Osteoblast (primary cell): Measurements from ENCODE around the gene TMCC1. TPM values are rescaled to one million over a fixed set of nuclear protein-coding genes. Genes with fewer than 3 reads are reported as not detected.
A peak's percentile ranks its signal among the peaks of the same experiment; 100 is the strongest.

Experiments used
- DNase-seq: peaks from one replicate; pipeline ENCODE4 v3.0.0; 2011; ENCODE audit warnings: low spot score, mixed read lengths; ENCODE audit not compliant: insufficient read length; ENCODE audit errors: missing footprints
- H2AFZ ChIP-seq: 2 replicates; pipeline ENCODE4 v1.6.0; 2011; ENCODE audit warnings: mild to moderate bottlenecking, low read length
- H3K27ac ChIP-seq: 2 replicates; pipeline ENCODE4 v1.5.1; 2011; ENCODE audit warnings: mild to moderate bottlenecking, low read depth, low read length, moderate library complexity
- H3K27me3 ChIP-seq: 2 replicates; pipeline ENCODE4 v1.6.0; 2012; ENCODE audit warnings: mild to moderate bottlenecking, control low read depth, inconsistent platforms, low read length, moderate library complexity; ENCODE audit not compliant: insufficient read depth
- H3K36me3 ChIP-seq: 2 replicates; pipeline ENCODE4 v1.5.1; 2011; ENCODE audit warnings: mild to moderate bottlenecking, low read length, control low read depth, moderate library complexity; ENCODE audit not compliant: insufficient read depth
- H3K4me1 ChIP-seq: 2 replicates; pipeline ENCODE4 v1.5.1; 2011; ENCODE audit warnings: mild to moderate bottlenecking, low read length, control low read depth, moderate library complexity; ENCODE audit not compliant: insufficient read depth
- H3K4me2 ChIP-seq: 2 replicates; pipeline ENCODE4 v1.6.0; 2011; ENCODE audit warnings: mild to moderate bottlenecking, low read length; ENCODE audit not compliant: insufficient read depth
- H3K4me3 ChIP-seq: fragments of 200-600 bp; sonication (generic); 3 replicates; pipeline ENCODE4 v1.5.1; 2012; ENCODE audit warnings: mild to moderate bottlenecking, low read length, inconsistent platforms; ENCODE audit not compliant: insufficient read depth
- H3K79me2 ChIP-seq: 2 replicates; pipeline ENCODE4 v1.6.0; 2012; ENCODE audit warnings: mild to moderate bottlenecking, low read length, control low read depth, inconsistent platforms; ENCODE audit not compliant: insufficient read depth
- H3K9me3 ChIP-seq: 2 replicates; pipeline ENCODE4 v1.5.1; 2011; ENCODE audit warnings: low read depth, low read length, control low read depth
- H4K20me1 ChIP-seq: 2 replicates; pipeline ENCODE4 v1.6.0; 2012; ENCODE audit warnings: mild to moderate bottlenecking, low read length, control low read depth; ENCODE audit not compliant: insufficient read depth
- CTCF ChIP-seq: IDR thresholded peaks from 2 replicates; pipeline ENCODE4 v1.5.1; 2011; ENCODE audit warnings: mild to moderate bottlenecking, low read depth, low read length, moderate library complexity; ENCODE audit errors: extremely low read depth
- total RNA-seq: library from RNA; depleted of rRNA; stranded (reverse); fragments of >200 nt; gene quantifications from 2 replicates; pipeline ENCODE4 v1.2.3, GENCODE V29; 2012

TMCC1 gene
- total RNA-seq, 1 donor = 17.4 TPM

- peaks cover 32% of the 10 kb centered on the region for H3K79me2 ChIP-seq
- peak overlapping the region; percentile 98 for H3K4me2 ChIP-seq
- peak; percentile 81 for DNase-seq
- no peaks in the 10 kb centered on the region for H3K36me3 ChIP-seq
- peak overlapping the region; percentile 92 for H2AFZ ChIP-seq
- peak overlapping the region; percentile 68 for H3K27ac ChIP-seq
- peak overlapping the region; percentile 91 for H3K4me3 ChIP-seq
- peaks cover 22% of the 10 kb centered on the region for H3K4me1 ChIP-seq
- no peaks in the 10 kb centered on the region for H3K27me3 ChIP-seq
- no peak for TF ChIP-seq CTCF
- no peaks in the 10 kb centered on the region for H3K9me3 ChIP-seq
- H4K20me1 ChIP-seq = peaks cover 32% of the 10 kb centered on the region
Measured at GRCh38 chr3:129892857-129893580, 492 bp downstream of the TMCC1 start.

GRCh38 chr3:129892486-129892856 lies 1.0 kb downstream of the TMCC1 start:
- Histone ChIP-seq H3K27me3 (no peaks in the 10 kb centered on the region), H3K79me2 (peaks cover 32% of the 10 kb centered on the region), H3K36me3 (no peaks in the 10 kb centered on the region), H3K27ac (peak overlapping the region; percentile 68), H3K4me1 (peaks cover 22% of the 10 kb centered on the region), H3K4me2 (peak overlapping the region; percentile 98), H3K4me3 (peak overlapping the region; percentile 91), H2AFZ (peak overlapping the region; percentile 92), H4K20me1 (peaks cover 37% of the 10 kb centered on the region), H3K9me3 (no peaks in the 10 kb centered on the region)
- DNase-seq = no peak
- TF ChIP-seq CTCF = no peak

- no peak for DNase-seq
- peaks cover 36% of the 10 kb centered on the region for H3K79me2 ChIP-seq
- H3K27me3 ChIP-seq = no peaks in the 10 kb centered on the region
- no peak overlapping the region for H3K4me2 ChIP-seq
- no peak for TF ChIP-seq CTCF
- H3K27ac ChIP-seq = no peak overlapping the region
- peaks cover 22% of the 10 kb centered on the region for H3K4me1 ChIP-seq
- peaks cover 49% of the 10 kb centered on the region for H4K20me1 ChIP-seq
- H3K4me3 ChIP-seq = no peak overlapping the region
- H3K36me3 ChIP-seq = no peaks in the 10 kb centered on the region
- no peaks in the 10 kb centered on the region for H3K9me3 ChIP-seq
- H2AFZ ChIP-seq = no peak overlapping the region
Measured at GRCh38 chr3:129890891-129891290, 2.6 kb downstream of the TMCC1 start.

- H2AFZ ChIP-seq = no peak overlapping the region
- H3K36me3 ChIP-seq = no peaks in the 10 kb centered on the region
- peaks cover 54% of the 10 kb centered on the region for H4K20me1 ChIP-seq
- H3K4me2 ChIP-seq = no peak overlapping the region
- H3K27me3 ChIP-seq = no peaks in the 10 kb centered on the region
- no peaks in the 10 kb centered on the region for H3K9me3 ChIP-seq
- no peak for DNase-seq
- peaks cover 40% of the 10 kb centered on the region for H3K79me2 ChIP-seq
- peaks cover 22% of the 10 kb centered on the region for H3K4me1 ChIP-seq
- no peak overlapping the region for H3K4me3 ChIP-seq
- no peak overlapping the region for H3K27ac ChIP-seq
- no peak for TF ChIP-seq CTCF
Measured at GRCh38 chr3:129890125-129890524, 3.4 kb downstream of the TMCC1 start.
